HG03521 (cell line): Measurements from ENCODE around the gene BLMH.

ENCODE experiments used
- ATAC-seq: cut with Tn5 transposase; IDR thresholded peaks from one replicate; pipeline ENCODE4 v1.9.1; 2021; ENCODE audit warnings: mild to moderate bottlenecking, moderate library complexity; ENCODE audit not compliant: unreplicated experiment

Gene BLMH, protein sequence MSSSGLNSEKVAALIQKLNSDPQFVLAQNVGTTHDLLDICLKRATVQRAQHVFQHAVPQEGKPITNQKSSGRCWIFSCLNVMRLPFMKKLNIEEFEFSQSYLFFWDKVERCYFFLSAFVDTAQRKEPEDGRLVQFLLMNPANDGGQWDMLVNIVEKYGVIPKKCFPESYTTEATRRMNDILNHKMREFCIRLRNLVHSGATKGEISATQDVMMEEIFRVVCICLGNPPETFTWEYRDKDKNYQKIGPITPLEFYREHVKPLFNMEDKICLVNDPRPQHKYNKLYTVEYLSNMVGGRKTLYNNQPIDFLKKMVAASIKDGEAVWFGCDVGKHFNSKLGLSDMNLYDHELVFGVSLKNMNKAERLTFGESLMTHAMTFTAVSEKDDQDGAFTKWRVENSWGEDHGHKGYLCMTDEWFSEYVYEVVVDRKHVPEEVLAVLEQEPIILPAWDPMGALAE

GRCh38 chr17:30291543-30292285 is at the start of gene BLMH:
TSS of gene BLMH (minus strand) at chr17:30291944. CDS start at chr17:30291819, 125 bp downstream.
- peak; percentile 70 for ATAC-seq

DNA sequence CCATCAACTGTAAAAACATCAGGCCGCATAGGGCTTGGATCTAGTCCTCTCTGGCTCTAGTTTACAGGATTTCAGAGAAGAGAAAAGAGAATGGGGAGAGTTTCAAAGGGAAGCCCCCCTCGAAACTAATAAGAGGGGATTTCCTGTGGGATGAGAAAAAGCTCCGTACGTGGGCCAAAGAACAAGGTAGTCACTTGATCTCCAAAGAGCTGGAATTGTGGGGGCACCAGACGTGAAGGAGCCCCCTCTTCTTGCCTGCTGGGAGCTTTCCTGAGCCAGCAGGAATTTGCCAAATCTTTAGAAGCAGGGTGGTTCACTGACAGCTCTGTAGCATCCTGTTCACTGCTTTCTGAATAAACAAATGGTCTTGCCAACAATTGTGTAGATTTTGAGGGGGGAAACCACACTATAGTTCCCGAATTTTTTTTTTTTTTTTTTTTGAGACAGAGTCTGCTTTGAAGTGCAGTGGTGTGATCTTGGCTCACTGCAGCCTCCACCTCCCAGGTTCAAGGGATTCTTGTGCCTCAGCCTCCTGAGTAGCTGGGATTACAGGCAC is 49.1 kb upstream of the BLMH start:
- no peak for ATAC-seq

DNA sequence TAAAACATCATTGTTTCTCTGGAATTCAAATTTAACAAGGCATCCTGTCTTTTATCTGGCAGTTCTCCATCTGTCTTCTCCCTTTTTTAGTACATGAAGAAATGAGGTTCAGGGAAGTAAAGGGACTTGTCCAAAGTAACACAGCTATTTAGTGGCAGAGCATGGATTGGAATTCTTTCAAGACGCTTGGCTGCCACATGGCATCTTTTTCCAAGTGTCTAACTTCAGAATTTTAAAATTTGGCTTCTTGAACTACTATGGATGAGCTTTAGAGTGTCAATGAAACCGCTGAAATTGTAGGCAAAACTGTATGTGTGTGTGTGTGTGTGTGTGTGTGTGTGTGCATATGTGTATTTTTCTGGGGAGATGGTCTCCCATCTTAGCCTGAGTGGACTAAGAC is 47.3 kb upstream of the BLMH start:
- ATAC-seq: no peak

GRCh38 chr17:30337393-30337999 is 45.8 kb upstream of the BLMH start:
- no peak for ATAC-seq

- ATAC-seq: no peak
Observed at GRCh38 chr17:30336369-30337171, 44.8 kb upstream of the BLMH start.

DNA sequence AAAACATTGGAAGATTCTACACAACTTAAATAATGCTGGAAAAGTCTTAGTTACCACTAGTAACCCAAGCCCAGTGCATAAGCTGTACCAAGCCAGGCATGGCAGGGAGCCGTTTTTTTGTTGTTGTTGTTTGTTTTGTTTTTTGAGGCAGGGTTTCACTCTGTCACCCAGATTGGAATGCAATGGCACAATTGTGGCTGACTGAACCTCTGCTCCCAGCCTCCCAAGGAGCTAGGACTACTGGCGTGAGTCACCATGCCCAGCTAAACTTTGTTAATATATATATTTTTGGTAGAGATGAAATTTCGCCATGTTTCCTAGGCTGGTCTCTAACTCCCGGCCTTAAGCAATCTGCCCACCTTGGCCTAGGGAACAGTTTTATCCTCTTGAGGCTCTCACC is 42.7 kb upstream of the BLMH start:
- ATAC-seq: no peak

DNA sequence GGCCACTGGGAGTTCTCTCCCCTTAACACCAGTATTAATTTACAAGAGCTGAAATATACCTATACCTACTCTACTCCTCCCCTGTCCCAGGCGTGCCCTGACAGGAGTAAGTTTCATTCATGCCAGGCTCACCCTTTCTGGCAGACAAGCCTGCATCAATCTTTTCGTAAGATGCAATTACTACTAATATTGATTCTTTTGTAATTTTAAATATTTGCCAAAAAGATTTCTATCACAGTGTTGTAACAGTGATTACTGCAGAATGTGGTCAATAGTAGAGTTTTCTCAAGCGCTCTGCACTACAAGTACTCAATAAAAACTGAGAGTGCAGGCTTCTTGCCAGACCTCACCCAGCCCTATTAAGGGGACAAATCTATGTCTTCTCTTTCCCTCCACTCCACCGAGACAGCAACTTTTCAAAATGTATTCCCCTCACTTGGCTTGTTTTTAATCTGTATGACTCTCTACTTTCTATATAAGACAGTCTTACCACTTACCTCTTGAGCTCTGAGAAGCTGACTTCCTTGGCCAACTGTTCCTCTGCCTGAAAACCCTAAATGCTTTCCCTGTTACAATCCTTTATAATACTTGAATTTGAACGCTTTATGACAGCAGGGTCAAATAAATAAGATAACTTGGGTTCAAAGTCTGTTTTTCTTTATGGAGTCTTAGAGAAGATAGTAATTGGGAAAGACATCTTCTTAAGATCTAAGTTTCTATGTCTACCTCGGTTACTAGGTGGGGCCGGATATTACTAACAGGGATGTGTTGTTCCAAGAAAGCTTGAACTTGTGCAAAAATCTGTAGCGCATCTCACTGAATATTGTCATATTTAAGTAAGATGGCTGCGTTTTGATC is 42.0 kb upstream of the BLMH start, which contains the start of gene TMIGD1:
TMIGD1 (minus strand) TSS at position 555 of the 858 bp plus-strand sequence. CDS start 1,924 bp downstream, outside the sequence.
- no peak for ATAC-seq

- no peak for ATAC-seq
Observed at GRCh38 chr17:30332057-30332542, 40.4 kb upstream of the BLMH start.

DNA sequence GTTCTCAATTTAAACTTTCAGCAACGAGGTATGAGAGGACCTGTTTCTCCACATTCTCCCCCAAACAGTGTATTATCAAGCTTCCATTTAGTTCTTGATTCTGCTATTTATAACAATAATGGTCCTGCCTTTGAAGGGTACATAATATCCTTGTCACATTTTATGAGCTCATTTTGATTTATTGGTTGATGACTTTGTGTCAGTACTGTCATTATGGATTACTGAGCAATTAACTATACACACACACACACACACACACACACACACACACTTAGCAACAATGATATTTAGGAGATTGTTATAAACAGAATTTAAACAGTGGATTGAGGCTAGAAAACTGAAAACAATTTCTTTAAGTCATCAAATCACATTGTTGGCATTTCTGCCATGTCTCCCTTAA is 35.1 kb upstream of the BLMH start:
- no peak for ATAC-seq

- no peak for ATAC-seq
Observed at GRCh38 chr17:30324723-30325122, 33.0 kb upstream of the BLMH start.

DNA sequence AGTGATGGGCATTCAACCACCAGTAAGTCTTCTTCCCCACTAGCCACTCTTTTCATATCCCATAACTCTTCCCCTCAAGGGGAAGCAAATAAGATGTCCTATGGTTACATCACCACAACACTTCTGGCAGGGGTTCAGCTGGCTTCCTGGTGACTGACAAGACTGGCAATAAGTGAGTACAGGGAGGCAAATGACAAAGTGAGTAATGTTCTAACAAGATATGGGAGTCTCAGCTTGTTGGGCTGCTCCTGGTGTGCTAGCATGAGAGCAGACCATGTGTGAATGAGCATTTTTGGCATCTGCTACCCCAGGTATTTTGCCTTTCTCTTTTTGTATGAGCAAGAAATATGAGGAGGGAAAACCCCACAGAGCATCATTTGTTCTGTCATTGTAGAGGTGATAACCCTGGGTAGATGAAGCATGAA is 32.2 kb upstream of the BLMH start:
- ATAC-seq: no peak

GRCh38 chr17:30323262-30323894 is 31.6 kb upstream of the BLMH start:
- ATAC-seq: no peak

GRCh38 chr17:30321314-30321713 is 29.6 kb upstream of the BLMH start:
- no peak for ATAC-seq

GRCh38 chr17:30318155-30318554 is 26.4 kb upstream of the BLMH start:
- ATAC-seq: no peak

GRCh38 chr17:30316736-30317135 is 25.0 kb upstream of the BLMH start:
- no peak for ATAC-seq

DNA sequence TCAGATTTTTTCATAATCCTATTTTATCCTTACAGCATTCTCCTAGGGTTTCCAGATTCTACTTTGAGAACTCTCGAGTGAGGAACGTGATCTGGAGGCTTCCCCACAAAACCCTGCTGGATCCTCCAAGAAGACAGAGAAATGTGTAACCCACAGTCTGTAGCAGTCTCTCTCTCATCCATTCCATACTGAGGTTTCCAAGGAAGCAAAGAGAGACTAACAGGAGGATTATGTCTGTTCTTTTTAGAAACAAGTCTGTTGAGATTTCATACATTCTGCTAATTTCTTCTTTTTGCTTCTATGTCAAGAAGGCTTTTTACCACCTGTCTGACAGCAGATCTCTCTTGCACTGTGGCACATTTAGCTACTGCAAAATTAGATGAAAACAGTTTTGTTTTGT is 23.4 kb upstream of the BLMH start:
- no peak for ATAC-seq

DNA sequence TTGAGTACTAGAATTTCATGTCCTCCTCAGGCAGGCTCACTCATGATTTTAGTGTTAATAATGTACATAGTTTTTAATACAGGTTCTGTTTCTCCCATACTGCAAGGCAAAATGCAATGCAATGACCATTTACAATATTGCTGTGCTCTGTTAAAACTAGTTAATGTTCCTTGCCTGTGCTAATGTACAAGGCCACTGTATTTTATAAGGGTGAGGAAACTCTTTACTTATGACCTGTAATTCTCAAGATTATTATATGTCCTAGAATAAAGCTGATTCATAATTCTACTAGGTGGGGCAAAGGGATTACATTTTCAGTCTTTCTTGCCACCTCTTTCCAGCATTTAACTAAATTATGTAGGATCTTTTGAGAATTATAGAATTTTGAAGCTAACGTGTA is 22.7 kb upstream of the BLMH start:
- no peak for ATAC-seq

DNA sequence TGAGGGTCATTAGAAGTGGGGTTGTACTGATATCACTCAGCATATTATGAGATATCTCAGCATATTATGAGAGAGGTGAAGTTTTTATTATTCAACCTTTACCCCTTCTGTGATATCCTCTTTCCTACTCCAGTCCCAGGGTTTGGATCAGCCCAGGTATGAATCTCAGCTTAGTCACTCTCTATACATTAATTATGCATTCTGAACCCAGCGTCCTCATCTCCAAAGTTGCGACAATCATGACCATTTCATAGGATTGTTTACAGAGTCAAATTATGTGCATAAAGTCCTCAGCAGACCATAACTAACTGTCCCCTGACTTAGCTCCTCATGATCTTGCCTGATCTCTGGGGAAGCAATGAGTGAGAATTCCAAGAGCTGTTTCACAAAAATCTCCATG is 20.5 kb upstream of the BLMH start:
- ATAC-seq: no peak

DNA sequence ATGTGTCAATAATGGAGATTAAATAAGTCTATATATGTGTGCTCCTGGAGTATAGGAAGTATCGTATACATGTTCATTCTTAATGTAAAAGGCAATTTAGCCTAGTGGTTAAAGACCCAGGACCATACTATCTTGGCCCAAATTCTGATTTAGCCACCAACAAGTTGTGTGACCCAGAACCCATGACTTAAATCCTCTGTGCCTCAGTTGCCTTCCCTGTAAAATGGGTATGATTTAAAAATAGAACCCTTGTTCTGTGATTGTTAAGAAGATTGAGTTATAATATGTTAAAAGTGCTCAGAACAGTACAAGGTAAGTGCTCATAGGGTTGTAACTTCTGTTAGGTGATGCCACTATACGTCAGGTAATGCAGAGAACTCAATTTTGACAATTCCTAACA is 18.8 kb upstream of the BLMH start:
- ATAC-seq: no peak
